ENCODE measurements around the gene LRRC8B. TPM values are rescaled to one million over a fixed set of nuclear protein-coding genes. Genes with fewer than 3 reads are reported as not detected.

Gene LRRC8B
- total RNA-seq, 1 experiment from 2014 or later, result 24.2 TPM

GRCh38 chr1:89602871-89603404 is 78.3 kb downstream of the LRRC8B start:
- H3K36me3 Mint-ChIP-seq, result no peaks in the 10 kb centered on the region; the same call in 1 of the 2 replicates
- no peak overlapping the region for H3K4me3 Mint-ChIP-seq
- no peak for DNase-seq (ENCODE audit: low spot score)
- TF ChIP-seq EMX1 (CRISPR knock-in tag; IDR thresholded peaks at IDR 0.05) (no peak), SP1 (CRISPR knock-in tag; conservative IDR thresholded peaks at IDR 0.05) (no peak), ATF1 (CRISPR knock-in tag; IDR thresholded peaks at IDR 0.05) (no peak), PRRX2 (CRISPR knock-in tag; IDR thresholded peaks at IDR 0.05) (no peak), KAT7 (CRISPR knock-in tag; IDR thresholded peaks at IDR 0.05; ENCODE audit: borderline replicate concordance) (no peak), IRF1 (CRISPR knock-in tag; IDR thresholded peaks at IDR 0.05) (no peak), SMAD3 (CRISPR knock-in tag; IDR thresholded peaks at IDR 0.05; ENCODE audit: borderline replicate concordance) (no peak), STAT6 (CRISPR knock-in tag; conservative IDR thresholded peaks at IDR 0.05; ENCODE audit: low read depth) (no peak), ZNF396 (CRISPR knock-in tag; IDR thresholded peaks at IDR 0.05; ENCODE audit: borderline replicate concordance) (no peak)
- TF ChIP-seq, protein P1, sequence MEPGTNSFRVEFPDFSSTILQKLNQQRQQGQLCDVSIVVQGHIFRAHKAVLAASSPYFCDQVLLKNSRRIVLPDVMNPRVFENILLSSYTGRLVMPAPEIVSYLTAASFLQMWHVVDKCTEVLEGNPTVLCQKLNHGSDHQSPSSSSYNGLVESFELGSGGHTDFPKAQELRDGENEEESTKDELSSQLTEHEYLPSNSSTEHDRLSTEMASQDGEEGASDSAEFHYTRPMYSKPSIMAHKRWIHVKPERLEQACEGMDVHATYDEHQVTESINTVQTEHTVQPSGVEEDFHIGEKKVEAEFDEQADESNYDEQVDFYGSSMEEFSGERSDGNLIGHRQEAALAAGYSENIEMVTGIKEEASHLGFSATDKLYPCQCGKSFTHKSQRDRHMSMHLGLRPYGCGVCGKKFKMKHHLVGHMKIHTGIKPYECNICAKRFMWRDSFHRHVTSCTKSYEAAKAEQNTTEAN (CRISPR knock-in tag; IDR thresholded peaks at IDR 0.05), result no peak
- ChIA-PET CTCF (interaction anchor here (5.1 kb wide), 1 partner anchor 160 kb away, joined by 22 read pairs; no protein-coding TSS in a partner anchor), POLR2A (no interaction called here)
- H3K4me1 Mint-ChIP-seq, result peaks cover 26% of the 10 kb centered on the region
- no peaks in the 10 kb centered on the region for H3K9me3 Mint-ChIP-seq
- no peak for ATAC-seq
- no peaks in the 10 kb centered on the region for H3K27me3 Mint-ChIP-seq (ENCODE audit: low read depth)
- no peak overlapping the region for H3K27ac Mint-ChIP-seq

GRCh38 chr1:89603651-89604413 is 79.2 kb downstream of the LRRC8B start:
- H3K4me3 Mint-ChIP-seq, result no peak overlapping the region
- peaks cover 17% of the 10 kb centered on the region for H3K4me1 Mint-ChIP-seq
- no peak overlapping the region for H3K27ac Mint-ChIP-seq
- DNase-seq (ENCODE audit: low spot score), result no peak
- H3K9me3 Mint-ChIP-seq, result no peaks in the 10 kb centered on the region
- TF ChIP-seq JUN (CRISPR knock-in tag; IDR thresholded peaks at IDR 0.05), result no peak
- TF ChIP-seq ZNF317 (CRISPR knock-in tag; IDR thresholded peaks at IDR 0.05; ENCODE audit: borderline replicate concordance, low read depth), result no peak
- TF ChIP-seq, protein P2, sequence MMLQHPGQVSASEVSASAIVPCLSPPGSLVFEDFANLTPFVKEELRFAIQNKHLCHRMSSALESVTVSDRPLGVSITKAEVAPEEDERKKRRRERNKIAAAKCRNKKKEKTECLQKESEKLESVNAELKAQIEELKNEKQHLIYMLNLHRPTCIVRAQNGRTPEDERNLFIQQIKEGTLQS (CRISPR knock-in tag; conservative IDR thresholded peaks at IDR 0.05), result no peak
- TF ChIP-seq, protein P1 (CRISPR knock-in tag; IDR thresholded peaks at IDR 0.05), result no peak
- TF ChIP-seq GRHL2 (CRISPR knock-in tag; IDR thresholded peaks at IDR 0.05; ENCODE audit: insufficient replicate concordance, severe bottlenecking), result no peak
- no peak for TF ChIP-seq ZNF138 (CRISPR knock-in tag; conservative IDR thresholded peaks at IDR 0.05)
- TF ChIP-seq NFE2L1 (CRISPR knock-in tag; IDR thresholded peaks at IDR 0.05), result no peak
- no peak for TF ChIP-seq TCF7 (CRISPR knock-in tag; IDR thresholded peaks at IDR 0.05; ENCODE audit: low read depth)
- TF ChIP-seq ZBTB21 (CRISPR knock-in tag; IDR thresholded peaks at IDR 0.05; ENCODE audit: borderline replicate concordance), result no peak
- no peak for TF ChIP-seq RORB (CRISPR knock-in tag; IDR thresholded peaks at IDR 0.05)
- TF ChIP-seq MAX (CRISPR knock-in tag; IDR thresholded peaks at IDR 0.05), result no peak
- no peak for TF ChIP-seq IRF1 (CRISPR knock-in tag; IDR thresholded peaks at IDR 0.05)
- TF ChIP-seq GABPB1 (CRISPR knock-in tag; IDR thresholded peaks at IDR 0.05), result no peak
- no peak for TF ChIP-seq FOXP4 (CRISPR knock-in tag; IDR thresholded peaks at IDR 0.05)
- TF ChIP-seq ZNF232 (CRISPR knock-in tag; IDR thresholded peaks at IDR 0.05), result no peak
- no peak for ATAC-seq
- H3K27me3 Mint-ChIP-seq (ENCODE audit: low read depth), result no peaks in the 10 kb centered on the region
- no peaks in the 10 kb centered on the region; the same call in 1 of the 2 replicates for H3K36me3 Mint-ChIP-seq
- POLR2A ChIA-PET, result interaction anchor here (0.6 kb wide), 1 partner anchor 17 kb away, joined by 11 read pairs; no protein-coding TSS in a partner anchor
- CTCF ChIA-PET, result interaction anchor here (0.6 to 5.1 kb wide), 4 partner anchors 14 to 160 kb away, joined by 3 to 22 read pairs (median 4); no protein-coding TSS in a partner anchor

All from WTC11 (cell line).